IMR-90 (cell line): Measurements from ENCODE around the gene PLPP4. TPM values are rescaled to one million over a fixed set of nuclear protein-coding genes. Genes with fewer than 3 reads are reported as not detected.

Experiments
- ATAC-seq: fragments of 200-7000 bp; cut with Tn5 transposase; 2 replicates; pipeline ENCODE4 v1.9.1; 2020; ENCODE audit warnings: low read depth, mild to moderate bottlenecking, moderate library complexity
- BruUV-seq: library from RNA; stranded (reverse); fragments of 400-500 nt; replicated peaks from 2 replicates; lab custom pipeline; 2021; lab: Mats Ljungman, UMichigan
- CTCF ChIA-PET: fragments of 300-600 bp; formaldehyde crosslinking; extraction: SDS; loops from one replicate; lab custom pipeline; 2021; ENCODE audit warnings: antibody characterized with exemption; lab: Yijun Ruan, JAX
- POLR2A ChIA-PET: fragments of 300-600 bp; sonication (Branson Sonifier 250); formaldehyde crosslinking; loops from one replicate; lab custom pipeline; 2022; ENCODE audit warnings: antibody characterized with exemption; ENCODE audit not compliant: unreplicated experiment; lab: Charles Lee
- DNase-seq: peaks from one replicate; pipeline ENCODE4 v3.0.0; 2013
- H2AFZ ChIP-seq: replicated peaks from 2 replicates; pipeline ENCODE3; 2013; ENCODE audit warnings: low read length, mild to moderate bottlenecking; ENCODE audit not compliant: poor library complexity
- H2AK5ac ChIP-seq: 2 replicates; pipeline ENCODE4 v1.6.1; 2013; ENCODE audit warnings: low read depth, low read length, inconsistent platforms
- H2AK9ac ChIP-seq: replicated peaks from 2 replicates; pipeline ENCODE3; 2013; ENCODE audit warnings: mild to moderate bottlenecking, low read depth, low read length, moderate library complexity; ENCODE audit not compliant: poor library complexity
- H2BK120ac ChIP-seq: 2 replicates; pipeline ENCODE4 v1.6.1; 2013; ENCODE audit warnings: low read depth, low read length, inconsistent platforms
- H2BK15ac ChIP-seq: 3 replicates; pipeline ENCODE4 v1.6.1; 2013; ENCODE audit warnings: low read depth, low read length, inconsistent platforms
- H2BK20ac ChIP-seq: 2 replicates; pipeline ENCODE4 v1.6.1; 2013; ENCODE audit warnings: low read depth, mild to moderate bottlenecking, inconsistent platforms, low read length, moderate library complexity
- H2BK5ac ChIP-seq: 2 replicates; pipeline ENCODE4 v1.6.1; 2013; ENCODE audit warnings: mild to moderate bottlenecking, low read depth, low read length, inconsistent platforms; ENCODE audit not compliant: poor library complexity, severe bottlenecking
- H3K14ac ChIP-seq: replicated peaks from 2 replicates; pipeline ENCODE4 v1.6.1; 2013; ENCODE audit warnings: low read depth, low read length, inconsistent platforms
- H3K18ac ChIP-seq: 2 replicates; pipeline ENCODE4 v1.6.1; 2013; ENCODE audit warnings: low read depth, low read length, control low read depth
- H3K23ac ChIP-seq: 2 replicates; pipeline ENCODE4 v1.6.1; 2013; ENCODE audit warnings: low read depth, low read length, inconsistent platforms
- H3K27ac ChIP-seq: 2 replicates; pipeline ENCODE4 v1.5.1; 2013; ENCODE audit warnings: mild to moderate bottlenecking, control low read depth, low read length; ENCODE audit not compliant: insufficient read depth
- H3K27me3 ChIP-seq: 2 replicates; pipeline ENCODE4 v1.6.1; 2013; ENCODE audit warnings: low read length; ENCODE audit not compliant: control insufficient read depth, insufficient read depth
- H3K36me3 ChIP-seq: 2 replicates; pipeline ENCODE4 v1.6.1; 2013; ENCODE audit warnings: low read length, mixed read lengths; ENCODE audit not compliant: control insufficient read depth, insufficient read depth
- H3K4ac ChIP-seq: 2 replicates; pipeline ENCODE4 v1.6.1; 2013; ENCODE audit warnings: low read depth, low read length, inconsistent platforms
- H3K4me1 ChIP-seq: 2 replicates; pipeline ENCODE4 v1.6.1; 2013; ENCODE audit warnings: low read length, mixed read lengths; ENCODE audit not compliant: control insufficient read depth, insufficient read depth
- H3K4me2 ChIP-seq: 2 replicates; pipeline ENCODE4 v1.6.1; 2013; ENCODE audit warnings: low read depth, mild to moderate bottlenecking, control low read depth, low read length, moderate library complexity
- H3K4me3 ChIP-seq: 2 replicates; pipeline ENCODE4 v1.5.1; 2013; ENCODE audit warnings: low read depth, mild to moderate bottlenecking, control low read depth, low read length, moderate library complexity; ENCODE audit not compliant: insufficient read depth
- H3K56ac ChIP-seq: 2 replicates; pipeline ENCODE4 v1.6.1; 2013; ENCODE audit warnings: low read length, inconsistent platforms; ENCODE audit not compliant: insufficient read depth; ENCODE audit errors: extremely low read depth
- H3K79me1 ChIP-seq, 2 experiments: 2 replicates each; pipeline ENCODE4 v1.6.1; 2013; ENCODE audit warnings: low read length in 2 of 2, inconsistent platforms in 1 of 2, low read depth in 1 of 2
- H3K9ac ChIP-seq: 2 replicates; pipeline ENCODE4 v1.6.1; 2013; ENCODE audit warnings: low read depth, low read length, control low read depth
- H3K9me1 ChIP-seq: 2 replicates; pipeline ENCODE4 v1.6.1; 2013; ENCODE audit warnings: low read length, inconsistent platforms; ENCODE audit not compliant: insufficient read depth
- H3K9me3 ChIP-seq: 2 replicates; pipeline ENCODE4 v1.6.1; 2013; ENCODE audit warnings: low read length; ENCODE audit not compliant: control insufficient read depth, insufficient read depth
- H4K20me1 ChIP-seq: 2 replicates; pipeline ENCODE4 v1.6.1; 2013; ENCODE audit warnings: low read length, inconsistent platforms; ENCODE audit not compliant: insufficient read depth
- H4K5ac ChIP-seq: 2 replicates; pipeline ENCODE4 v1.6.1; 2013; ENCODE audit warnings: mild to moderate bottlenecking, low read depth, low read length, control low read depth
- H4K8ac ChIP-seq, 2 experiments: 2 replicates each; pipeline ENCODE4 v1.6.1; 2013; ENCODE audit warnings: low read depth in 2 of 2, low read length in 2 of 2, control low read depth in 1 of 2, inconsistent platforms in 1 of 2
- H4K91ac ChIP-seq: 2 replicates; pipeline ENCODE4 v1.6.1; 2013; ENCODE audit warnings: low read depth, low read length, inconsistent platforms; ENCODE audit not compliant: insufficient read depth
- BHLHE40 ChIP-seq: fragments of 150-350 bp; IDR thresholded peaks from 2 replicates; pipeline ENCODE4 v1.6.1; 2016; ENCODE audit warnings: mild to moderate bottlenecking, low read depth, low read length
- CEBPB ChIP-seq: IDR thresholded peaks from 2 replicates; pipeline ENCODE4 v1.6.1; 2012; ENCODE audit warnings: low read depth, low read length, improper control_type of control experiment
- CHD1 ChIP-seq: IDR thresholded peaks from 2 replicates; pipeline ENCODE4 v1.6.1; 2012; ENCODE audit warnings: low read depth, low read length, improper control_type of control experiment
- FOS ChIP-seq: fragments of 150-350 bp; IDR thresholded peaks from 2 replicates; pipeline ENCODE4 v1.6.1; 2016; ENCODE audit warnings: low read depth, low read length
- MAFK ChIP-seq: IDR thresholded peaks from 2 replicates; pipeline ENCODE4 v1.6.1; 2012; ENCODE audit warnings: low read depth, low read length, improper control_type of control experiment
- MAZ ChIP-seq: IDR thresholded peaks from 2 replicates; pipeline ENCODE4 v1.6.1; 2012; ENCODE audit warnings: low read depth, mild to moderate bottlenecking, low read length, improper control_type of control experiment, moderate library complexity, borderline replicate concordance
- MXI1 ChIP-seq: IDR thresholded peaks from 2 replicates; pipeline ENCODE4 v1.6.1; 2012; ENCODE audit warnings: low read depth, mild to moderate bottlenecking, low read length, moderate library complexity, borderline replicate concordance
- NFE2L2 ChIP-seq: fragments of 150-350 bp; IDR thresholded peaks from 2 replicates; pipeline ENCODE4 v1.6.1; 2016; ENCODE audit warnings: low read depth, mild to moderate bottlenecking, low read length
- POLR2A ChIP-seq: IDR thresholded peaks from 2 replicates; pipeline ENCODE4 v1.6.1; 2012; ENCODE audit warnings: mild to moderate bottlenecking, low read depth, low read length
- RCOR1 ChIP-seq: IDR thresholded peaks from 2 replicates; pipeline ENCODE4 v1.6.1; 2012; ENCODE audit warnings: mild to moderate bottlenecking, low read length, improper control_type of control experiment; ENCODE audit not compliant: insufficient replicate concordance
- RFX5 ChIP-seq: IDR thresholded peaks from 2 replicates; pipeline ENCODE4 v1.8.0; 2012; ENCODE audit warnings: low read depth, mild to moderate bottlenecking, low read length, moderate library complexity
- SMC3 ChIP-seq: fragments of 150-350 bp; IDR thresholded peaks from 2 replicates; pipeline ENCODE4 v1.6.1; 2016; ENCODE audit warnings: low read depth, mild to moderate bottlenecking, antibody characterized with exemption, low read length, moderate library complexity
- USF2 ChIP-seq: fragments of 150-350 bp; IDR thresholded peaks from 2 replicates; pipeline ENCODE4 v1.6.1; 2017; ENCODE audit warnings: mild to moderate bottlenecking, antibody characterized with exemption, low read length, low read depth
- WGBS, 2 experiments: methylation state at CpG; one replicate each; pipeline versions ENCODE4 v1.1.5 to v1.1.7; 2013; ENCODE audit warnings: missing lambda C conversion rate in 2 of 2; ENCODE audit not compliant: insufficient read length in 1 of 2; ENCODE audit errors: extremely low coverage in 2 of 2; 5-methylcytosine and 5-hydroxymethylcytosine counted together
- dilution Hi-C: fragments of 300-500 bp; cut with HindIII; formaldehyde crosslinking; loops from one replicate; pipeline ENCODE4 v1.14.3; 2018; ENCODE audit warnings: low sequenced_read_pairs; ENCODE audit not compliant: unreplicated experiment
- in situ Hi-C: fragments of 300-500 bp; cut with MboI; formaldehyde crosslinking; loops from 3 replicates; pipeline ENCODE4 v1.14.3; 2019; ENCODE audit warnings: low sequenced_read_pairs, inconsistent platforms, mixed read lengths
- intact Hi-C: fragments of 100-400 bp; cut with micrococcal nuclease; formaldehyde crosslinking; loops from 2 replicates; pipeline ENCODE4 v1.10.0; 2022
- polyA plus RNA-seq, 3 experiments: library from polyadenylated mRNA; depleted of rRNA; stranded (reverse); fragments of >200 nt; gene quantifications; 2 replicates each; pipeline ENCODE4 v1.2.3, GENCODE V29; 2012; ENCODE audit warnings: low replicate concordance in 1 of 3
- total RNA-seq: library from RNA; depleted of rRNA; stranded (reverse); fragments of >200 nt; gene quantifications from 2 replicates; pipeline ENCODE4 v1.2.3, GENCODE V29; 2012
- TF ChIP-seq, protein P1 (sequence below): fragments of 150-350 bp; IDR thresholded peaks from 2 replicates; pipeline ENCODE4 v1.6.1; 2016; ENCODE audit warnings: low read depth, mild to moderate bottlenecking, low read length, moderate library complexity, borderline replicate concordance
- TF ChIP-seq, protein P2 (sequence below): conservative IDR thresholded peaks from 2 replicates; pipeline ENCODE4 v1.5.1; 2012; ENCODE audit warnings: mild to moderate bottlenecking, low read depth, low read length, improper control_type of control experiment

Gene PLPP4
- total and polyA plus RNA-seq, 2 of the 4 experiments (the other 2 are of a cell fraction), result 0.18 to 0.60 TPM

- DNase-seq, result no peak
- H3K4me2 ChIP-seq, result no peak overlapping the region
- no peak overlapping the region for H2AK9ac ChIP-seq
- no peak overlapping the region for H4K5ac ChIP-seq
- no peak overlapping the region for H2BK20ac ChIP-seq
- TF ChIP-seq BHLHE40 (no peak), MAFK (no peak), RCOR1 (no peak), NFE2L2 (no peak), CHD1 (no peak), MXI1 (no peak), MAZ (no peak), USF2 (no peak), FOS (no peak), SMC3 (no peak), POLR2A (no peak), RFX5 (no peak), CEBPB (no peak)
- TF ChIP-seq, protein P1, sequence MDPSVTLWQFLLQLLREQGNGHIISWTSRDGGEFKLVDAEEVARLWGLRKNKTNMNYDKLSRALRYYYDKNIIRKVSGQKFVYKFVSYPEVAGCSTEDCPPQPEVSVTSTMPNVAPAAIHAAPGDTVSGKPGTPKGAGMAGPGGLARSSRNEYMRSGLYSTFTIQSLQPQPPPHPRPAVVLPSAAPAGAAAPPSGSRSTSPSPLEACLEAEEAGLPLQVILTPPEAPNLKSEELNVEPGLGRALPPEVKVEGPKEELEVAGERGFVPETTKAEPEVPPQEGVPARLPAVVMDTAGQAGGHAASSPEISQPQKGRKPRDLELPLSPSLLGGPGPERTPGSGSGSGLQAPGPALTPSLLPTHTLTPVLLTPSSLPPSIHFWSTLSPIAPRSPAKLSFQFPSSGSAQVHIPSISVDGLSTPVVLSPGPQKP, result no peak
- TF ChIP-seq, protein P2, sequence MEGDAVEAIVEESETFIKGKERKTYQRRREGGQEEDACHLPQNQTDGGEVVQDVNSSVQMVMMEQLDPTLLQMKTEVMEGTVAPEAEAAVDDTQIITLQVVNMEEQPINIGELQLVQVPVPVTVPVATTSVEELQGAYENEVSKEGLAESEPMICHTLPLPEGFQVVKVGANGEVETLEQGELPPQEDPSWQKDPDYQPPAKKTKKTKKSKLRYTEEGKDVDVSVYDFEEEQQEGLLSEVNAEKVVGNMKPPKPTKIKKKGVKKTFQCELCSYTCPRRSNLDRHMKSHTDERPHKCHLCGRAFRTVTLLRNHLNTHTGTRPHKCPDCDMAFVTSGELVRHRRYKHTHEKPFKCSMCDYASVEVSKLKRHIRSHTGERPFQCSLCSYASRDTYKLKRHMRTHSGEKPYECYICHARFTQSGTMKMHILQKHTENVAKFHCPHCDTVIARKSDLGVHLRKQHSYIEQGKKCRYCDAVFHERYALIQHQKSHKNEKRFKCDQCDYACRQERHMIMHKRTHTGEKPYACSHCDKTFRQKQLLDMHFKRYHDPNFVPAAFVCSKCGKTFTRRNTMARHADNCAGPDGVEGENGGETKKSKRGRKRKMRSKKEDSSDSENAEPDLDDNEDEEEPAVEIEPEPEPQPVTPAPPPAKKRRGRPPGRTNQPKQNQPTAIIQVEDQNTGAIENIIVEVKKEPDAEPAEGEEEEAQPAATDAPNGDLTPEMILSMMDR, result no peak
- no peak overlapping the region for H4K91ac ChIP-seq
- H2BK5ac ChIP-seq, result no peak overlapping the region
- in situ Hi-C loops, result no loop called here
- no peak overlapping the region for H3K4ac ChIP-seq
- H3K4me3 ChIP-seq, result no peak overlapping the region
- H3K27ac ChIP-seq, result no peak overlapping the region
- H2BK15ac ChIP-seq, result no peak overlapping the region
- no peak overlapping the region for H3K18ac ChIP-seq
- H3K9me3 ChIP-seq, result peaks cover 18% of the 10 kb centered on the region; the same call in 1 of the 2 replicates
- H3K9me1 ChIP-seq, result no peaks in the 10 kb centered on the region
- CTCF ChIA-PET, result no interaction called here
- H4K8ac ChIP-seq, result no peak overlapping the region
- H3K79me1 ChIP-seq, result no peaks in the 10 kb centered on the region
- intact Hi-C loops, result no loop called here
- H3K4me1 ChIP-seq, result no peaks in the 10 kb centered on the region
- H3K27me3 ChIP-seq, result no peaks in the 10 kb centered on the region
- H3K36me3 ChIP-seq, result no peaks in the 10 kb centered on the region
- BruUV-seq, result no TSS peak
- H3K23ac ChIP-seq, result no peak overlapping the region
- dilution Hi-C loops, result no loop called here
- no peak overlapping the region for H2BK120ac ChIP-seq
- no peaks in the 10 kb centered on the region for H4K20me1 ChIP-seq
- H3K14ac ChIP-seq, result no peak overlapping the region
- 40% methylated on average over 3 of the region's 4 CpGs; no CpG with 5 or more reads in 1 of the 2 experiments for WGBS, 2 experiments
- no peak overlapping the region for H2AK5ac ChIP-seq
- ATAC-seq, result no peak
- no peak overlapping the region for H3K56ac ChIP-seq
- POLR2A ChIA-PET, result no interaction called here
- H2AFZ ChIP-seq, result no peak overlapping the region
- no peak overlapping the region for H3K9ac ChIP-seq
Observed at GRCh38 chr10:120541984-120542383, 85.0 kb downstream of the PLPP4 start.
